NCI-H345 treated with DMSO at 0.1 percent for 48 hours (cell line): Measurements from ENCODE around the gene ULK4.
"Not testable (repeated sequence)": the region's sequence is repeated elsewhere in the genome, so short reads cannot be mapped to it uniquely, and the experiment has no call there.

Experiments
- DNase-seq: peaks from one replicate; lab custom pipeline; 2025; ENCODE audit not compliant: unreplicated experiment; lab: John Stamatoyannopoulos, UW

ULK4 gene

DNA sequence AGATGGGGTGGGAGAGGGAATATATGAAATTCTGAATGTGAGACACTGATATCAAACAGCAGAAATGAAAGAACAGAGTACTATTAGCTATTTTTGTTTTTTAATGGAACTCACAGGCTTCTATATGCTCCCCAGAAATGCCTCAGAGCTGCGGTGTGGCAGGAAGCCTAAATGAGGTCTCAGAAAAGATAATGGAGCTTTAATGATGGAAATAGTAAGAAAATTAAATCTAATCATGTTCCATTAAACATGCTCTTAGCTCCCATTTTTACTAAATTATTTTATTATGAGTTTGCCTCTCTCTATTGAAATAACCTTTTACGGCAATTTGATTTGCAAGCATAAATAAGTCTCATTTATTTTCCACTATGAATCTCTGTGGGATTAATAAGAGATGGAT lies 378.9 kb downstream of the ULK4 start:
- DNase-seq: no peak

GRCh38 chr3:41581700-41582099 lies 380.2 kb downstream of the ULK4 start:
- no peak for DNase-seq

DNA sequence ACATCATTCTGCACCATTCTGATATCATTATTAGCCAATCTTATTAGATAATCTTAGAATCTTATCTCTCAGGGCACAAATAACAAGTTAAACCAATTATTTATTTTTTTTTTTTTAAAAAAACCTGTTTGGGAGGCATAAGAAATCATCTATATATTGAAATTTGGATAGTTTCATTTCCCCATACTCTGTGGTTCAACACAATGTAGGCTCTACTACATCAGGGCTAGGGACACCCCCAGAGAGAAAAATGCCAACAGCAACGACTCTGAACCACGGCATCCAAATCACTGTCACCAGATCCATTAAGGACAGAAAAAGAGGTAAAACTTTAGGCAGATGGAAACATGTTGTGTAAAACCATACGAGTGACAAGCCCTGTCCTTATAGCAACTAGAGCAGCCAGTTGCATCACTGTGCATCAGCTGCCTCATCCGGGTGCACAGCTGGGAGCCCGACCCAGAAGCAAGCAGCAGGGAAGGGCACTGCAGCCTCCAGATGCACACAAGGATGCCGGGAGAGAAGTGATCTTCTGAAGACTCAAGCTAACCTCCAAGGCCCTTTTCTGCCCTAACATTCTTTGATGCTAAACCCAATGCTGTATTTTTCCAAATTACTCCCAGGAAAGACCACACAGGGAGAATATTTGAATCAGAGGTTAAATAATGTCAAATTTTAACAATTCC lies 381.5 kb downstream of the ULK4 start:
- no peak for DNase-seq

GRCh38 chr3:41579861-41580260 lies 382.0 kb downstream of the ULK4 start:
- DNase-seq: no peak

GRCh38 chr3:41578798-41579197 lies 383.1 kb downstream of the ULK4 start:
- DNase-seq: no peak

DNA sequence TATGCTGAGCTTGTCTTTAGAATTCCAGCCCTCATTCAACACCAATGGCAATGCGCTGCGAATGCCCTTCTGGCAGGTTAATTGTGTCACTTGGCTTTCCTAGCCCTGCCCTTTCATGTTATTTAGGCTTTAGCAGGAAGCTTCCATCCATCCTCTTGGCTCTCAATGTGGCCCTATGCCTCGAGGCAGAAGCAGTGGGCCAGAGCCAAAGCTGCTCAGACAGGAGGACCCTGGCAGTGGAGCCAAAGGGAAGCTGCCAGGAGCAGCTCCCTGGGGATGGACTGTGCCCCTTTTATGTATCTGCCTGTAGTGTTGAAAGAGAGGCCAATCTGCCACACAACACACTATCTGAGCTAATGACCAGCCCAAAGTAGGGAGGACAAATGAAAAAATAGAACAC lies 386.2 kb downstream of the ULK4 start:
- DNase-seq: no peak

GRCh38 chr3:41574900-41575299 lies 387.0 kb downstream of the ULK4 start:
- DNase-seq: no peak

DNA sequence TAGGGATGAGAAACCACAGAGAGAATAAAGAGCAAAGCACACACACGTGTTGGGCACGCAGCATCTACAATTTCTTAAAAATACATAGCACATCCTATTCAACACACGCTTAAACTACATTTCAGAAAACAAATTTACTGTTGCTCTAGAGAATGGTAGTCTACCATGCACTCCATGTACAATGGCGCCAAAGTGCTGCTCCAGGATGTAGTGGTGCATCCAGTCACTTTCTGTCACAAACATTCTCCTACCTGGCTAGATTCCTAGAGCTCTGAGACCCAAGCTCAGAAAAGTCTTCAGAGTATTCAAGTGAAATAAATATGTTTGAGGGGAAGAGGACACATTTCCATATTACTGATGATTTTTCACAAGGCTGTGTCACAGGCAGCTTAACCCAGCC lies 388.3 kb downstream of the ULK4 start:
- DNase-seq: no peak

GRCh38 chr3:41572092-41572491 lies 389.8 kb downstream of the ULK4 start:
- no peak for DNase-seq

DNA sequence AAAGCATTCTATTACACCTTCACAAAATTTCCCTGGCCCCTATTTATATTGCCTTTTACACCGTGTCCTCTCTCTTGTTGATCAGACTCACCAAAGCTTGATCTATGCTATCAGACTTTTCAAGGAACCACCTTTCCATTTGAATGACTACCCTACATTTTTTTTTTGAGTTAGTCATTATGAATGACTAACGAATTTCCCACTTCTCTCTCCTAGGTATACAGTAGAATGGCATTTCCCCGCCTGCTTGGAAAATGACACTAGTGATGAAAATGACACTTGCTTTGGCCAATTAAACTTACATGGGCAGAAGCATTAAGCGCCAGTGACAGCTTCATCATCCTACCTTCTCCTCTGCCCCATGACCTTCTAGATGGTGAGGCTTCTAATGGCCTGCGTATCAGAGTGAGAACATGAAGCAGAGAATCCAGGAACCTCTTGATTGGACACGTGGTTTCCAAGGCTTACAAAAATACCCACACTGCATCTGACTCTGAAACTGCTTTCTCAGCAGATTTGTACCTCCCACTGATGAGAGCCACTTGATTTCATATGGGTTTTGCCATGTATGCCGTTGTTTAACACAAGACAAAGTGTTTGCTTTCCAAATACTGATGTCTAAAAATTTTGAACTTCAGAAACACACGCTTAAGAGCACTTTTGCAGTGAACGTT lies 392.1 kb downstream of the ULK4 start:
- no peak for DNase-seq

- DNase-seq: no peak
These were observed 395.9 kb downstream of the ULK4 start for GRCh38 chr3:41565948-41566514.

GRCh38 chr3:41565003-41565402 lies 396.9 kb downstream of the ULK4 start:
- DNase-seq: no peak

DNA sequence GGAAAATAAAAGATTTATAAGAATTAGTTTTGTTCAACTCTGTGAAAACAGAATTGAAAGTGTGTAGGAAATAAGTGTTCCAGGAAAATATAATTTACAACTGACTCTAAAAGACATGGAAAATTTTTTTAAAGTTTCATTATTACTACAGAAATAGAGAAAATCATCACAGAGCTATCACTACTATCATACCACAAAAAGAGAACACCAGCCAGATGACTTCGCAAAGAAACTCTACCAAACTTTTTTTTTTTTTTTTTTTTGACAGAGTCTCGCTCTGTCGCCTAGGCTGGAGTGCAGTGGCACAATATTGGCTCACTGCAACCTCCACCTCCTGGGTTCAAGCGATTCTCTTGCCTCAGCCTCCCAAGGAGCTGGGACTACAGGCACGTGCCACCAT lies 405.7 kb downstream of the ULK4 start:
- not testable (repeated sequence) for DNase-seq

GRCh38 chr3:41532976-41533375 lies 428.9 kb downstream of the ULK4 start:
- no peak for DNase-seq

- DNase-seq: no peak
These were observed 434.8 kb downstream of the ULK4 start for GRCh38 chr3:41526995-41527573.

- no peak for DNase-seq
These were observed 436.4 kb downstream of the ULK4 start for GRCh38 chr3:41525303-41526064.

DNA sequence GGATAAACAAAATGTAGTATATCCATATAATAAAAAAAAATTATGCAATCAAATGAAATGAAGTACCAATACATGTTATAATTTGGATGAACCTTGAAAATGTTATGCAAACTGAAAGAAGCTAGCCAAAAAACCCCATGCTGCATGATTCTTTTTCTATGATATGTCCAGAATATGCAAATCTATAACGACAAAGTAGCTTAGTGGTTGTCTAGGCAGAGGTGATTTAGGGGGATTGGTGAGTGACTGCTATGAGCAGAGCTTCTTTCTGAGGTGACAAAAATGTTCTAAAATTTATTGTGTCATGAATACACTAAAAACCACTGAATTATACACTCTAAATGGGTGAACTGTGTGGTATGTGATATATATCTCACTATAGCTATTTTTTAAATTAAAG lies 438.0 kb downstream of the ULK4 start:
- DNase-seq: no peak

- no peak for DNase-seq
These were observed 439.3 kb downstream of the ULK4 start for GRCh38 chr3:41522612-41523011.

DNA sequence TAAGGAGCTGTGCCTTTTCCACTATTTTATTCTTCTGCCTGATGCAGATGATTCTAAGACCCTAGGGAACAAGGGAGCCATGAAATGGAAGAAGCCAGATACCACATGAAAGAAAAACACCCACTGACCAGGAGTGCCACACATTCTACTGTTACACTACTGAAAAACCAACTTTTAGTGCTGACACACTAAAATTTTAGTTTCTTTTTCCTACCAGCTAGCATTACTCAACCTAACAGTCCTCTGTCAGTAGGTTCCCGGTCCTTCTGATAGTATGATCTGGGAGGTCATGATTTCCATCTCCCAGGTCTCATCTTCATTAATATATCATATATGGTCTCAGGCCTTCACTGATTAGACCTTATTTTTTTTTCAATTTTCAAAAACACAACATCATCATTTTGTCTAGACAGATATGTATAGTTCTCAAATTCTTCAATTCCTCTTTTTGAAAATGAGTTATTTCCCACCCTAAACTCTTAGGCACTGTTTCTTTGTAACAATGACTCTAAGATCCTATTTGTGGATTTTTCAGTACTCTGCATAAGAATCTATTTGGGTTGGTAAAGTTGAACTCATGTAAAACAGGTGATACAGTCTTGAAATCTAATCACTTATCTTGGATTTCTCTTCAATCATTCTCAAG lies 440.8 kb downstream of the ULK4 start:
- DNase-seq: no peak

GRCh38 chr3:41519746-41520145 lies 442.2 kb downstream of the ULK4 start:
- DNase-seq: no peak

DNA sequence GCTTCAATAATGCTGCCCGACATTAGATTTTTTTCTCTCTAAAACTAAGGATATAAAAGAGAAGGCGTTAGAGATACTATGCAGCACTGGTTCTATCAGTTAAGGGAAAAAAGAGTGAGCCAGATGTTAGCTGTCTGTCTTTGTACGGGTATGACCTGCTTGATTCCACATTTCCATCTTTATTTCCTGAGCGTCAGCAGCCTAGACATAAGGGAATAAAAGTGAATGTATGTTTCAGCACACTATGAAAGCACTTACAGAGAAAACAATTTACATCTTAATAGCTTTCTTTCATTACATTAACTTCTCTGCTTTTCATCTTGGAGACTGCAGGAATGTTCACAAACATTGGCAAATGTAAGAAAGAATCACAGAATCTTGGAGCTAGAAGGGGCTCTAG lies 443.3 kb downstream of the ULK4 start:
- DNase-seq: no peak
